ENCODE results near the gene ARL3. TPM values are rescaled to one million over a fixed set of nuclear protein-coding genes. Genes with fewer than 3 reads are reported as not detected.
A peak's percentile ranks its signal among the peaks of the same experiment; 100 is the strongest.

Gene ARL3
- total and polyA plus RNA-seq, 2 donors, result 8.5 to 17.4 TPM

- DNase-seq (ENCODE audit: extremely low spot score), result no peak
- H3K4me1 ChIP-seq (ENCODE audit: insufficient read depth), result no peaks in the 10 kb centered on the region
- 83% methylated on average over 11 of the region's 11 CpGs for WGBS
- H3K4me3 ChIP-seq (ENCODE audit: low read depth, low read length), result no peak overlapping the region
- no peak overlapping the region for H3K27ac ChIP-seq (ENCODE audit: low read depth)
- H3K36me3 ChIP-seq (ENCODE audit: insufficient read depth), result peaks cover 8% of the 10 kb centered on the region
Observed at GRCh38 chr10:102651455-102652169, 62.6 kb downstream of the ARL3 start.

DNA sequence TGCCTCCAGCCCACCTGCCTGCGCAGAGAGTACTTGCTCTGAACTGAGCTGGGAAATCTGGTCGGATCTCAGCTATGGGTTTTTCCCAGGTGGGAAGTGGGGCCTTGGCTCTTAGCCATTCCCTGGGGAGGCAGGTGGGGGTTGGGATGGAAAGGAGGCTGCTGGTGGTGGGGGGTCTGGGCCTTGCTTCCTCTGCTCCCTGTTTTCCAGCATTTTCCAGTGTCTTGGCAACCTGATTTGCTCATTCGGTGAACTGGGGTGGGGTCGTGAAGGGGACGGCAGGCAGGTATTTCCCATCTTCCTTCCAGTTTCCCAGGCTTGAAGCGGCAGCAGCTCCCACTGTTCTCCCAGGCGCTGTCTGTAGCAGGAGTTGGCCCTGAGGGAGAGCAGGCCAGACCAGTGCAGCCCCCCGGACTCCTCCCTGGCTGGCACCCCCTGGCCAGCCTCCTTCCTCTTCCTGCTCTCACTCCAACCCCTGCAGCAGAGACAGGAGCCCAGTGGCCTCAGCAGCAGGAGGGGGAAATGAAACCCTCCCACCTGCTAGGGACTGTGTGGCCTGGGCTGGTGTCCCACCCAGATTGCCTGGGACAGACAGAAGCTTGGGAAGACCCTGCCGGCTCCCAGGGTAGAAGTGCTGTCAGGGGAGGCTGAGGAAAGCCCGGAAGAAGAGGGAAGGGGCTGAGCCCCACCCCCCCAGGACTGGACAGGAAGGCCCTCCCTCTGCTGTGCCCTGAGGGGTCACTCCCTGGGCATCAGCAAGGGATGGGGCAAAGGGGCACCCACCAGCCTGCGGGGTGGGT is 63.3 kb downstream of the ARL3 start:
- Histone ChIP-seq H3K27ac (ENCODE audit: low read depth) (peak overlapping the region; percentile 13), H3K4me1 (ENCODE audit: insufficient read depth) (no peaks in the 10 kb centered on the region), H3K36me3 (ENCODE audit: insufficient read depth) (peaks cover 5% of the 10 kb centered on the region), H3K4me3 (ENCODE audit: low read depth, low read length) (no peak overlapping the region)
- 64% methylated on average over 11 of the region's 11 CpGs for WGBS
- DNase-seq (ENCODE audit: extremely low spot score), result no peak

DNA sequence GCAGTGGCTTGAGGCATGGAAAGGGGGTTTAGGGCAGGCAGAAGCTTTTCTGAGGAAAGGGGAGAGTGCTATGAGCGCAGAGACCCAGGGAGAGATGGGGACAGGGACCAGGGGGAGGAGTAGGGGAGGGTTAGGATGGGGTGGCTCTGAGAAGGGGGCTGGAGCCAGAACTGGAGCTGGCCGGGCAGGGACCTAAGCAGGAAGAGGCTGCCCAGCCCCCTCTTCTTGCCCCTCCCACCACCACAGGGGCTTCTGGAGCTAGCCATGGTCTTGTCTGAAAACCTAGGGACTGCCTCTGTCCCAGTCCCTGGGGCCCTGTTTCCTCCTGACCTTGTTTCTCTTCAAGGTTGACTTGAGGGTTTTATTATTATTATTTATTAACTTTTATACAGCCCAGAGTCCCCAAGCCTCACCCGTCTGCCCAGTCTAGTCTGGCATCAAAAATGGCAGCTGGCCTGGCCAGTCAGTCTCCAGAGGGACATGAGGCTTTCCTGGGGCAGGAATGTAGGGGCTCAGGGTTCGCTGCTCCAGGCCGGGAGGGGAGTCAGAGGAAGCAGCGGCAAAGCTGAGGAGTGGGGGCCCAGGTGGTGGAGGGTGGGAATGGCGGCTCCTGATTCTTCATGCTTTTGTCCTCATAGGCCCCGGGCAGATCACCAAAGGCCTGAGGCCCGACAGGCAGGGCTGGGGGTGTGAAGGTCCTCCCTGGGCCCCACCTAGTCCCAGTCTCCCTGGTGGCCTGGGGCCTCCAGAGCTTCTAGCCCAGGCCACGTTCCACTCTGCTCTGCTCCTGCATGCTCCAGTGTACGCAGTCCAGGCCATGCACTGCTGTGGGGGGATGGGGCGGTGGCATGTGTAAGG is 64.2 kb downstream of the ARL3 start:
- H3K36me3 ChIP-seq (ENCODE audit: insufficient read depth), result peaks cover 2% of the 10 kb centered on the region
- no peaks in the 10 kb centered on the region for H3K4me1 ChIP-seq (ENCODE audit: insufficient read depth)
- DNase-seq (ENCODE audit: extremely low spot score), result no peak
- H3K4me3 ChIP-seq (ENCODE audit: low read depth, low read length), result no peak overlapping the region
- WGBS, result 65% methylated on average over 12 of the region's 12 CpGs
- peak overlapping the region; percentile 27 for H3K27ac ChIP-seq (ENCODE audit: low read depth)

DNA sequence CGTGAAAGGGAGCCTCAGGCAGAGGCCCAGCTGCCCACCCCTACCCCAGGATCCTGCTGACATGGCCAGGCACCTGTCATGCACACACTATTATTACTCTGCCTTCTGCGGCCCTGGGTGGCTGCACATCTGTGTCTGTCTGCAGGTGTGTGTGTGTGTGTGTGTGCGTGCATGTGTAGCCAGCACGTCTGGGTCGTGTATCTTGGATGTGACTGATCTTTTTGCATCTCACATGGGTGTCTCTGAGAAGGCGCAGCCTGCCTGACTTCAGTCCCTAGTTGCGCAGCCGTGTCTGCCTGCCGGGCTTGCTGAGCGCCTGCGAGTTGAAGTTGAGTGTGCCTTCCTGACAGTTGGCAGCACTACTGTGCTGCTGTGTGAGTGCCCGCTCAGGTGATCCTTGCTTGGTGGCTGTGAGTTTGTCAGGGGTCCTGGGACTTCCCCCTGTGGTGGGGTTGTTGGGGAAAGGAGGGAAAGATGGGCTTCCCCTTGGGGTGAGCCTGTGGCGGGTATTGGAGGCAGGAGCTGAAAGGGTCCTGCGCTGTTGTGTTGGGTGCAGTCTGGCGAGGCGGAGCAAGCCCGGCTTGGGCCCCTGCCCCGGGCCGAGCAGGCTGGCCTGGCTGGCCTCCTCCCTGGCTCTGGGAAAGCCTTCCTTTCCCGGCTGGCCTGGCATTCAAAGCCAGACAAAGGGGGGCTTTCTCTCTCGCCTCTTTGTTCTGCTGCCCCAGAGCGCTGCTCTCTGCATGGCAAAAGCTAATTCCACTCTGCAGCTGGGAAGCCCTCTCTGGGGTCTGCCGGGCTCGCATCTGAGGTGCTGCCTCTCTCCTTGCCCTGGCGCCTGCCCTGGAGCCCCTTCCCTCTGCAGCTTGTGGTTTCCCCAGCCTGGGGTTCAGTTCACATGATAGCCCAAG is 65.1 kb downstream of the ARL3 start:
- no peak for DNase-seq (ENCODE audit: extremely low spot score)
- WGBS, result 23% methylated on average over 25 of the region's 25 CpGs
- no peaks in the 10 kb centered on the region for H3K36me3 ChIP-seq (ENCODE audit: insufficient read depth)
- no peaks in the 10 kb centered on the region for H3K4me1 ChIP-seq (ENCODE audit: insufficient read depth)
- no peak overlapping the region for H3K4me3 ChIP-seq (ENCODE audit: low read depth, low read length)
- H3K27ac ChIP-seq (ENCODE audit: low read depth), result peak overlapping the region; percentile 27

GRCh38 chr10:102648269-102648888 is 65.8 kb downstream of the ARL3 start:
- Histone ChIP-seq H3K4me3 (ENCODE audit: low read depth, low read length) (no peak overlapping the region), H3K4me1 (ENCODE audit: insufficient read depth) (no peaks in the 10 kb centered on the region), H3K36me3 (ENCODE audit: insufficient read depth) (no peaks in the 10 kb centered on the region), H3K27ac (ENCODE audit: low read depth) (no peak overlapping the region)
- 36% methylated on average over 12 of the region's 12 CpGs for WGBS
- no peak for DNase-seq (ENCODE audit: extremely low spot score)

DNA sequence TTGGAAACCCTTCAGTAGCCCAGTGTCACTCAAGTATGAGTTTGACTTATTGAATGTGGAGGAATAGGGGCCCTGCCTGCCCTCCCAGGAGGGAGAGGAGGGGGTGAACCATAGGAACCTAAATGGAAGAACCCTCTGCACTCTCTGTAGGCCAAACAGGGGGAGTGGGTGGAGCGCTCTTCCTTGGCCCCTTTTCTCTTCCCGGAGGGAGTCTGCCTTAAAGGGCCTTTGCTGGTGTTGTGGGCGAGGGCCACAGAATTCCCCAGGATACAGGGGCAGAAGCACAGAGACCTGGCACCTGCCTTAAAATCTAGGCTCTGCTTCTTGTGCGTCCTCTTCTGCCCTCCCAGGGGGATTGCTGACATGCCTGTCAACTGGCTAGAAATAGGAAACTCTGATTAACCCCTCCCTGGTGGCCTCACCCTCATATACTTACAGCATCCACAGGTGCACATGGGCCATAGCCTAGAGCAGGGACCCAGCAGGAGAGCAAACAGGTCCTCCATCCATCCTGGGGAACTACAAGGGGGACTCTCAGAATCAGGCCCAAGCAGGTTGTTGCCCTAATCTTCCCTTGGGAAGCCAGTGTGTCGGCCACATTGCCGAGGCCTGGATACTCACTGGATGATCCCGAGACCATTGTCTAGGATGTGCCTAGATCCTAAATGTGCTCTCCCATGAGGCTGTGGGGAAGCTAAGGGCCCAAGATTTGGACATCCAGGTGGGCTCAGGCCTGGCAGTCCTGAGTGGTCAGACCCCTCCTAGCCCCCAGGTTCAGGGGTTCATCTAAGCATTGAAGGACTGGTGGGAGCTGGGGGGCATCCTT is 66.5 kb downstream of the ARL3 start:
- 42% methylated on average over 7 of the region's 7 CpGs for WGBS
- H3K4me1 ChIP-seq (ENCODE audit: insufficient read depth), result no peaks in the 10 kb centered on the region
- H3K4me3 ChIP-seq (ENCODE audit: low read depth, low read length), result peak overlapping the region; percentile 89
- no peak for DNase-seq (ENCODE audit: extremely low spot score)
- H3K36me3 ChIP-seq (ENCODE audit: insufficient read depth), result no peaks in the 10 kb centered on the region
- peak overlapping the region; percentile 41 for H3K27ac ChIP-seq (ENCODE audit: low read depth)

DNA sequence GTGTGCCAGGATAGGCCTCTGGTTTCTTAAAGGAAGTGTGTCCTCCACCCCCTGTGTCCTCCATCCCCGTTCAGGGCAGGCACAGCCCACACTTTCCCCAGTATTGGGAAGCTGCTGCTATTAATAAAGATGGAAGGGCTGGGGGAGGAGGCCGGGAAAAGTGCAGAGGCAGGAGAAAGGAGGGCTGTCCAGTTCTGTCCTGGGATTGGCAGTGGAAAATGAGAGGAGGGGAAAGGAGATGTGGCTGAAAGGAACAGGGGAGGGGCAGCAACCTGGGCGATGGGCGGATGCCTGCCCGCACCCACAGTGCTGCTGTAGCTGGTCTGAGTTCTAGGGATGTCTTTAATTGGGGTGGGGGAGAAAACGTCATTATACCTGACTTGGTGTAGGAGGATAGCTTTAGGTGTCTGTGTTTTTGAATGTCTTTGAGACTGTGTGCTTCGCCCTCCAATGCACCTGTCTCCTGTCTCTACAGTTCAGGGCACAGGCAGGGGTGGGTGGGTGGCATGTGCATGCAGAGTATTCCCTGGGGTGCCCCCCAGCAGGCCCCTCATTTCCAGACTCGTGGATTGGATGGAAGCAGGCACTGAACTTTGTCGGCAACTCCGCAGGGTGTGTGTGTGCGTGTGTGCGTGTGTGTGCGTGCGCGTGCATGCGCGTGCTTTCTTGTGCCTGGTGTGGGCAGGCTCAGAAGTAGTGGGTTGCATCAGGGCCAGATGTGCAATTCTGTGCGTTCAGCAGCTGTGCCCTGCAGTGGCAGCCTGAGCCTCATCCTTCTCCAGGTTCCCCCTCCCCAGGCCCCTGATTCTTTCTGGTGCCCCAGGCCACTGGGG is 67.4 kb downstream of the ARL3 start:
- Histone ChIP-seq H3K4me1 (ENCODE audit: insufficient read depth) (no peaks in the 10 kb centered on the region), H3K4me3 (ENCODE audit: low read depth, low read length) (peak overlapping the region; percentile 89), H3K27ac (ENCODE audit: low read depth) (peak overlapping the region; percentile 98), H3K36me3 (ENCODE audit: insufficient read depth) (no peaks in the 10 kb centered on the region)
- WGBS, result 24% methylated on average over 18 of the region's 18 CpGs
- no peak for DNase-seq (ENCODE audit: extremely low spot score)

DNA sequence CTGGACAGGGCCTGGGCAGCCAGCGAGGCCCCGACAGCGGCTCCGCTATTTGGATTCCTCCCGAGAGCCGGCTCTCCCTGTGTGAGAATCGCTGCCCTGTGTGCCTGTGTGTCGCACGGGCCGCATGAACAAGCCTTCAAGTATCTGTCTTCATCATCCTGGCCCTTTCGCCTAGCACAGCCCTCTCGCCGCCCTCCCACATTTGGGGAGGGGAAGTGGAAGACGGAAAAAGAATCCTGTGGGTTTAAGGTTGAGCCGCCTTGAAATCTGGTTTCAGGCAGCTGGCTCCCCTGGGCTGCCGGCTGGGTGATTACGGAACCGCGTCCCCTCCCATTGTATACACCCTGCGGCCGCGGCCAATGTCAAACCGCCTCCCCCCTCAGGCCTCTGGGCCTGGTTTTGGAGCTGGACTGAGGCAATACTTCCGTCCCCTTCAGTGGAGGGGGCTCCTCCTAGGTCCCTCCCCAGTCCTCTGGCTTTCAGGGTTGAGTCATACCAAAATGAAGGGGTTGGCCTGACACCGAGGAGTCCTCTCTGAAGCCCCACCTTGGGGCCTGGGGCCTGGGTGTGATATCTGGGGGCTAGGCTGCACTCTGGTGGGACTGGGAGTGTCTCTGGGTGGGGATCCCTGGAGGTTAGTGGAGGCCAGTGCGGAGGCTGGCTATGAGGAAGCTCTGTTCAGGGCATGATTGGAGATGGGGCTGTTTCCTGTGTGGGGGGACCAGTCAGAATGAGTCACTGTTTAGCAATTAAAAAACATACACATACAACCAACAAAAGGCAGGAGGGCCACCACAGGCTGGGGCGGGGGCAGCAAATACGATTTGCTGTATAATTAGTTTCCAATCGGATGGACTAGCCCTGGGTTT is 68.2 kb downstream of the ARL3 start:
- WGBS, result under 1% methylated on average over 29 of the region's 29 CpGs
- H3K36me3 ChIP-seq (ENCODE audit: insufficient read depth), result no peaks in the 10 kb centered on the region
- peak overlapping the region; percentile 98 for H3K27ac ChIP-seq (ENCODE audit: low read depth)
- H3K4me3 ChIP-seq (ENCODE audit: low read depth, low read length), result peak overlapping the region; percentile 89
- no peak for DNase-seq (ENCODE audit: extremely low spot score)
- H3K4me1 ChIP-seq (ENCODE audit: insufficient read depth), result no peaks in the 10 kb centered on the region

GRCh38 chr10:102645388-102645740 is 68.8 kb downstream of the ARL3 start:
- Histone ChIP-seq H3K36me3 (ENCODE audit: insufficient read depth) (no peaks in the 10 kb centered on the region), H3K4me1 (ENCODE audit: insufficient read depth) (no peaks in the 10 kb centered on the region), H3K4me3 (ENCODE audit: low read depth, low read length) (peak overlapping the region; percentile 89), H3K27ac (ENCODE audit: low read depth) (peak overlapping the region; percentile 98)
- WGBS, result under 1% methylated on average over 12 of the region's 12 CpGs
- DNase-seq (ENCODE audit: extremely low spot score), result no peak

GRCh38 chr10:102644646-102645387 is 69.4 kb downstream of the ARL3 start:
- WGBS, result under 1% methylated on average over 62 of the region's 62 CpGs
- no peaks in the 10 kb centered on the region for H3K36me3 ChIP-seq (ENCODE audit: insufficient read depth)
- no peak for DNase-seq (ENCODE audit: extremely low spot score)
- peak overlapping the region; percentile 89 for H3K4me3 ChIP-seq (ENCODE audit: low read depth, low read length)
- H3K4me1 ChIP-seq (ENCODE audit: insufficient read depth), result no peaks in the 10 kb centered on the region
- peak overlapping the region; percentile 98 for H3K27ac ChIP-seq (ENCODE audit: low read depth)
